GM21576 (cell line): ENCODE measurements around the gene GLA.

ENCODE experiments used
- ATAC-seq: cut with Tn5 transposase; IDR thresholded peaks from one replicate; pipeline ENCODE4 v1.9.1; 2021; ENCODE audit warnings: mild to moderate bottlenecking, moderate library complexity; ENCODE audit not compliant: unreplicated experiment

GLA gene

GRCh38 chrX:101407748-101408531 lies at the start of gene GLA, which contains the start of gene HNRNPH2:
GLA (minus strand) TSS chrX:101407925; CDS start chrX:101407903, 22 bp downstream.
HNRNPH2 (plus strand) TSS chrX:101408222; CDS start chrX:101411989, 3,767 bp downstream.
- ATAC-seq: peak; percentile 94

DNA sequence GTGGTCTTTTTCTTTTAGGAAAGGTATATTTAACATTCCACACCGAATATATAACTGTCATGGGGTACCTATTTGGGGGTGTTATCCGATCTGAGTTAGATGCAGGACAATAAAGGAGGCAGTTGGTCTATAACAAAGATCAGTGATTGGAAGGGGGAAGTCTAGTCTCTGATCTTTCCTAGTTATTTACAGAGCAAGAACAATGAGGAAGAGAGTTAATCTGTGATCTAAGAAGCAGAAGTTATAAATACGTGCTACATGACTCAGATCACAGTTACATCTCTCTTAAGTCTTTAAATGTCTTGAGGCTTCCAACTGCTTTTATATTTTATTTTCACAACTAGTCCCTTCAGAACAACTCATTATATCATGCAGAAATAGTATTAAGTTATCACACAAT lies 44.3 kb upstream of the GLA start:
- no peak for ATAC-seq

DNA sequence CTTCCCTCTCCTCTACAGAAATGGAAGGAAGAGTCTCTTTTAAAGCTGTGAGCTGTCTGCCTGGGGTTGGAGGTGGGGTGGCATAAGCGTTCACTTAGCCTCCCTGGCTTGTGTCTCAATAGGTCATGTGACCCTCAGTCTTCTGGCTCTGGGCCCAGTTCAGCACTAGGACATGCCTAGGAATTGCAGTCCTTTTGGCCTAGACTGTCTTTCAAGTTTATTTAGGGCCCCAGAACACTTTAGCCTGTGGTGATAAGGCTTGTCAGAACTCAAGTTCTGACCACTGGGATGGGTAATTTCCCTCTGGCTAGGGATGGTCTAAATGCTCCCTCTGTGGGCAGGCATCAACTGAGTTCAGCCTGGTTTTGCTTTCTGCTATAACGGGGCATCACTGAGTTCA lies 43.2 kb upstream of the GLA start:
- ATAC-seq: no peak

DNA sequence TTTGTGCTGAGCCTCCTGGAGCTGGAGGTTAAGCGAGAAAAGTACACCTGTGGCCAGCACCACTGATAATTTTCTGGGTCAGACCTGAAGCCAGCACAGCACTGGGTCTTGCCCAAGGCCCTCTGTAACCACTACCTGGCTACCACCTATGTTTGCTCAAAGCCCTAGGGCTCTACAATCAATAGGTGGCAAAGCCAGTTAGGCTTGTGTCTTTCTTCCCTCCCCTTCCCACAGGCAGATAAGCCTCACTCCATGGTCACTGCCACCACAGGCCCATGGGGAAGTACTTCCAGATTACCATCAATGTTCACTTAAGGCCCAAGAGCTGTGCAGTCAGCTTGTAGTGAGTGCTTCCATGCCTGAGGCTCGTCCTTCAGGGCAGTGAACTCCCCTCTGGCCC lies 42.4 kb upstream of the GLA start:
- ATAC-seq: no peak

DNA sequence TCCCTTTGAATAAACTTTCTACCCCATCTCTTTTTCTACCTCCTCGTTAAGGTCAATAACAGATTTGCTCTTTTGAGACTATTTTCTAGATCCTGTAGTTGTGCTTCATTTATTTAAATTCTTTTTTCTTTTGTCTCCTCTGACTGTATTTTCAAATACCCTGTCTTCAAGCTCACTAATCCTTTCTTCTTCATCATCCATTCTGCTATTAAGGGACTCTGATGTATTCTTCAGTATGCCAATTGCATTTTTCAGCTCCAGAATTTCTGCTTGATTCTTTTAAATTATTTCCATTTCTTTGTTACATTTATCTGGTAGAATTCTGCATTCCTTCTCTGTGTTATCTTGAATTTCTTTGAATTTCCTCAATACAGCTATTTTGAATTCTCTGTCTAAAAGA lies 41.6 kb upstream of the GLA start:
- ATAC-seq: no peak

DNA sequence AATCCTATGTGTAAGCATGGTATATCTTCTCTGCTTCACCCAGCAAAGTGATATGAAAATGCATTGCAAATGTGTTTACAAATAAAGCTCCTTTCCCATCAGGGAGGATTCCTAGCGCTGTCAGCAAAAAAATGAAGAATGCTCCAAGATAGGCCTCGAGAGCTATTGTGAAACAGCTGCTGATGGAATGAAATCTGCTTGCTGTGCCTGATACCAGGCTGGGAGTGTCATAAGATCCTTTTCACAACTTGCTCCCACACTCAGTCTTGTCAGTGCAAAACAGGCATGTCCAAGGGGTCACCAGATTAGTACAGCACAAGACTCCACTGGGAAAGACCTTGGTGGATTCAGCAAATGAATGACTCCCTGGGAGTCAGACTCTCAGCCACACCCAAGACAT lies 34.4 kb upstream of the GLA start:
- ATAC-seq: no peak

DNA sequence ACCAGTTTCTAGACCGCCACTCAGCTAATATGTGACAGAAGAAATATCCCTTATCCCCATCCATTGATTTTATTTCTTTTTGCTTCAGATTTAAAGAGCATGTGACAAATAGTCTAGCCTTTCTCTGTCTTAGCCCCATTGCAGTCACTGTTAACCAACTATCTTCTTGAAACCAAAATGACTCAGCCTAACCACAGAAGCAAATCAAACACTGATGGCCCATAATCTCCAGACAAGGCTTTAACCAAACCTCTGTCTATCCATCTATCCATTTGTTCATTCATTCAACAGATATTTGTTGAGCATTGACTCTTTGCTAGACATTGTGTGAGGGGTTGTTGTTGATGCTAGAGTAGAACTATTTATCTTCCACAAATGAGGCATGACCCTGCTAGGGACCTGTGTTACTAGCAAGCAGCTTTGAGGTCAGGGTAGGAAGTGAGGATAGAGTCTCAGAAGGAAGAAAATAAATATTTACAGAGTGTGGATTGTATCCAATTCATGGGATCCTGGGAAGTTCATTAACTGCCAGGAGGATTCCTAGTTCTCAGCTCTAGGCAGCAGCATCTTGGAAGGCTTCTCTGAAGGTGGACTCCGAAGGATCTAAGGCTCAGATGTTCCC lies 22.8 kb upstream of the GLA start:
- ATAC-seq: peak; percentile 84

DNA sequence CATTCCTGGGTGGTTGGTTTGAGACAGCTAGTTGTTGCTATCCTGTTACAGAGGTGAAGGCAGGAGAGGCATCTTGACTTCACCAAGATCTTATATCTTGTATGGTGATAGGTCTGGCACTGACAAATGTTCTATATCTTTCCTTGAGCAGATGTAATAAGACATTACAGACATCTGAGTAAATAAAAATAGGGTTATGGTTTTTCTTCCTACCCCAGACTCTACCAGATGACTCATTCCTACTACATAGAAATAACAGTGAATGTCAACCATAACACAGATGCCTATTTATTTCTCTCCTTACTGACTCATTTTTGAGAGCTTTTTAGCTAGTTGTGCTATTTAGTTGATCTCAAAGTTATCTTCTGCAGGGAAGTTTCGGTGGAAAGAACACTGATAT lies 22.2 kb upstream of the GLA start:
- ATAC-seq: peak; percentile 47

GRCh38 chrX:101427954-101428353 lies 20.2 kb upstream of the GLA start:
- ATAC-seq: no peak

DNA sequence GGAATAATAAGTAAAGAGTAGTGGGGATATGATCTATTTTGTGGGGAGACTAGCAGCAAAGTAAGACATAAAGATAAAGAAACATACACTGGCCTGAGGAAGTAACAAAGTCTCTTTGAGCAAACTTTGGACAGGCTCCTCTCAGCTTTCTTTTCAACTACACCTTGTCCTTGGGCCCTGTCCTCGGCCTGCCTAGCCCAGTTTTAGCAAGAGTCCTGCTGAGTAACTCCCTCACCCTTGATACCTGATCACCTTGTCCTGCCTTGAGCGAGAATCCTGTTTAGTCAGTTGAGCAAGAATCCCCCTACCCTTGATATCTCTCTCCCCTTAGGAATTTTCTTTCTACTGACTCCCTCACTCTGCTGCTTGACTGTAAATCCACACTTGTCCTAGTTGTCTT lies 11.8 kb upstream of the GLA start:
- no peak for ATAC-seq

DNA sequence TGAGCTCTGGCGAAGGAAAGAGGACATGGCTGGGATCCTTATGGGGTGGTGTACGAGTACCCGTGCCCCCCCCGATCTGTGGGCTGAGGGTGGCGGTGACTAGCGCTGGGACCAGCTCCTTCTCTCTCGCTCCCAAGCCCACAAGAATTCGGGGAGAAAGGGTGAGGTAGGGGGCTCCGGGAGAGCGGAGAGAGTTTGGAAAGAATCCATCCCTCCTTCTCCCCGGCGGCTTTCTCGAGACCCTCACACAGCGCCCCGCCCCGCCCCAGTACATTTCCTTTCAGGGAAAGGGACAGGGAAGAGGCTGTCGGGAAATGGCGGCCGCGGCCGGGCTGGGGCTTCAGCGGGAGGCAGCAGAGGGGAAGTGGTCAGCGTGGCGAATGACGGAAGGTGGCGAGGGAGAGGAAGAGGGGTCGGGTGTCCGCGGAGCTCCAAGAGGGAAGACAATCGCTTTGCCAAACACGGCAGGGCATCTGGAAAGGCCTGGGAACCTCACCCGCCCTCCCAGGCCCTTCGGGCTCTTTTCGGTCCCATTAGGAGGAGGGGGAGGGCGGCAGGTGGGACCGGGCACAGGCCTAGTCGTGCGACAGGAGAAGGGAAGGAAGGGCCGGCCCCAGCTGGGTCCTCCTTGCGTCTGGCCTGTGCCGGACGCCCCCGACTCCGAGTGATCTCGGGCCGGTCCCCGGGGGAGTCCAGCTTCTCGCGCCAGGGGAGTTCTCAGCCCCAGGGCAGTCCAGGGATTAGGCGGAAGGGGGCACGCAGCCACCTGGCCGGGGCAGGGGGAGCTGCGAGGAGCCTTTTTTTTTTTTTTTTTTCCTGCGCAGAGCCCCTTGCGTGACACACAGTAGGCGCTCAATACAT lies 10.5 kb upstream of the GLA start:
- ATAC-seq: no peak

- ATAC-seq: no peak
Observed at GRCh38 chrX:101417190-101417589, 9.5 kb upstream of the GLA start.

GRCh38 chrX:101416691-101417090 lies 9.0 kb upstream of the GLA start:
- no peak for ATAC-seq

GRCh38 chrX:101415180-101416145 lies 7.7 kb upstream of the GLA start:
- ATAC-seq: peak; percentile 63

DNA sequence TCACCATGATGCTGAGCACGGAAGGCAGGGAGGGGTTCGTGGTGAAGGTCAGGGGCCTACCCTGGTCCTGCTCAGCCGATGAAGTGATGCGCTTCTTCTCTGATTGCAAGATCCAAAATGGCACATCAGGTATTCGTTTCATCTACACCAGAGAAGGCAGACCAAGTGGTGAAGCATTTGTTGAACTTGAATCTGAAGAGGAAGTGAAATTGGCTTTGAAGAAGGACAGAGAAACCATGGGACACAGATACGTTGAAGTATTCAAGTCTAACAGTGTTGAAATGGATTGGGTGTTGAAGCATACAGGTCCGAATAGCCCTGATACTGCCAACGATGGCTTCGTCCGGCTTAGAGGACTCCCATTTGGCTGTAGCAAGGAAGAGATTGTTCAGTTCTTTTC lies 4.3 kb upstream of the GLA start:
- no peak for ATAC-seq

GRCh38 chrX:101410461-101410860 lies 2.7 kb upstream of the GLA start:
- ATAC-seq: no peak

DNA sequence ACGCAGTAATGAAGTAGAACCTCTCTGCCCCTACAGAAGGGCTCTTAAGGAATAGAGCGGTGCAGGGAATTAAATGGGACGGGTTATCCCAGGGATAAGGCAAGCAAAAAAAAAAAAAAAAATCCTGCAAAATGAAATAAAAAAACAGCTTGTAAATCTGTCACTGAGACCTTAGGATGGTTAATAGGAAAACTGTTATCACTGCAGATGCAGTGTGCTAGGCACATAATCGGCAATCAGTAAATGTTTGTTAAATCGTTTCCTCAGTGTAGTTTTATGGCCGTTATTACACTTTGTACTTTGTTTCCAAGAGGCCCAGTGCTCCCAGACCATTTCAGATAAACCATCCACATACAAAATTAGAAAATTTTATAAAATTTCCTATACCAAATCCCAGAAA lies 1.3 kb upstream of the GLA start:
- ATAC-seq: no peak

- ATAC-seq: no peak
Observed at GRCh38 chrX:101408532-101408841, 762 bp upstream of the GLA start.

- no peak for ATAC-seq
Observed at GRCh38 chrX:101407167-101407747, 468 bp downstream of the GLA start.

GRCh38 chrX:101399825-101400224 lies 7.9 kb downstream of the GLA start:
- no peak for ATAC-seq
